GDM1 (cell line): Measurements from ENCODE around the gene CRELD1.
"Not testable (repeated sequence)": the region's sequence is repeated elsewhere in the genome, so short reads cannot be mapped to it uniquely, and the experiment has no call there.

Experiments
- DNase-seq: peaks from one replicate; lab custom pipeline; 2025; lab: John Stamatoyannopoulos, UW

Gene CRELD1

DNA sequence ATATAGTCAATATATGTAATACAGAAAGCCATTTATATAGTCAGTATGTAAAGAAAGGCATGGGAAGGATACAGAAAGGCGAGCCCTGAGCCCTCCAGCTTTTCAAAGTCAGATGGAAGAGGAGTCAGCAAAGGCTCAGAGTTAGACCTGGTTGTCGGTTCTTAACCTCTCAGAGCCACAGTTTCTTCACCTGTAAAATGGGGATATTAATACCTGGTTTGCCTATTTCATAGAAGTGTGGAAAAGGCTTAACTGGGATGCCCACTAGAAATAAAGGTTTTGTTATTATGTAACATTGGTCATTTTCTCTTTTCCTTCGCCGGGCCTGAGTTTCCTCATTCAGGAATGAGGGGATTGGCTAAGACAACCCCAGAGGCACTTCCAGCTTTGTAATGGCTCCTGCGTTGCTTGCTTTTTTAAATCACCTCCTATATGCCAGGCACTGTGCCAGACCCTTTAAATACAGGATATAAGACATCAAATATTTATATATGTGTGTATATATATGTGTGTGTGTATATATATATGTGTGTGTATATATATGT, 2.4 kb downstream of the CRELD1 start:
- DNase-seq: no peak

DNA sequence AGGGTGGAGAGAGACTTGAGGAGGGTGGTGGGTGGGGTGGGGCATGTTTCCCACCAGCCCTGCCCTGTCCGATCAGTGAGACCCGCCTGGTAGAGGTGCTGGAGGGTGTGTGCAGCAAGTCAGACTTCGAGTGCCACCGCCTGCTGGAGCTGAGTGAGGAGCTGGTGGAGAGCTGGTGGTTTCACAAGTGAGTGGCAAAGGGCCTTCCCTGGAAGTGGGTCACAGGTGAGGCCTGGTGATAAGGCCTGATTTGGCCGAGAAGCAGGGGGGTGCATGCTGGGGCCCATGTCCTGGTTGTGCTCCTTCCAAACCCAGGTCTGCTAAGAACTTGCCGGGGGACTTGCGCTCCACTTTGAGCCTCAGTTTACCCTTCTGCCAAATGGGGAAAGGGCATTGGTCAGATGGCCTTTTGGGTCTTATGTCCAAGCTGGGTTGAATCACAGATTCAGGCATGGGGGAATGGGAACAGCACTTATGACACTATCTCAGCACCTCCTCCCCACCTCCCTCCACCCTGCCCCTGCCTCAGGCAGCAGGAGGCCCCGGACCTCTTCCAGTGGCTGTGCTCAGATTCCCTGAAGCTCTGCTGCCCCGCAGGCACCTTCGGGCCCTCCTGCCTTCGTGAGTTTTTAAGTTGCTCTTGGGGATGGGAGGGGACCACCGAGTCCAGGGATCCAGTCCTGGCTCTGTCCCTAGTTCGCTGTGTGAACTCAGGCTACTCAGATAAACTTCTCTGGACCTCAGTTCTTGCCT, 4.0 kb downstream of the CRELD1 start:
- no peak for DNase-seq

DNA sequence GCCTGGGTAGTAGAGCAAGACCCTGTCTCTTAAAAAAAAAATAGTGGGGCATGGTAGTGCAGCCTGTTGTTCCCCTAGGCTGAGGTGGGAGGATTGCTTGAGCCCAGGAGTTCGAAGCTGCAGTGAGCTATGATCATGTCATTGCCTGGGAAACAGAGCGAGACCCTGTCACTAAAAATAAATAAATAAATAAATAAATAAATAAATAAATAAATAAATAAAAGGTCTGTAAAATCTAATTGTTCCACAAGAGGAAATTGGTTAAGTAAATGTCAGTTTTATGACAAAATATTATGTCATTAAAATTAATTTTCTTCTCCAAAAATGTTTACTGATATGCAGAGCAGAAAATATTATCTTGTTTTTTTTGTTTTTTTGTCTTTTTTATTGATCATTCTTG, 5.3 kb downstream of the CRELD1 start:
- DNase-seq: no peak

DNA sequence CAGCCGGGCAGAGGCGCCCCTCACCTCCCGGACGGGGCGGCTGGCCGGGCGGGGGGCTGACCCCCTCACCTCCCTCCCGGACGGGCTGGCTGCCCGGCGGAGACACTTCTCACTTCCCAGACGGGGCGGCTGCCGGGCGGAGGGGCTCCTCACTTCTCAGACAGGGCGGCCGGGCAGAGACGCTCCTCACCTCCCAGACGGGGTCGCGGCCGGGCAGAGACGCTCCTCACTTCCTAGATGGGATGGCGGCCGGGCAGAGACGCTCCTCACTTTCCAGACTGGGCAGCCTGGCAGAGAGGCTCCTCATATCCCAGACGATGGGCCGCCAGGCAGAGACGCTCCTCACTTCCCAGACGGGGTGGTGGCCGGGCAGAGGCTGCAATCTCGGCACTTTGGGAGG, 6.3 kb downstream of the CRELD1 start:
- DNase-seq: not testable (repeated sequence)

DNA sequence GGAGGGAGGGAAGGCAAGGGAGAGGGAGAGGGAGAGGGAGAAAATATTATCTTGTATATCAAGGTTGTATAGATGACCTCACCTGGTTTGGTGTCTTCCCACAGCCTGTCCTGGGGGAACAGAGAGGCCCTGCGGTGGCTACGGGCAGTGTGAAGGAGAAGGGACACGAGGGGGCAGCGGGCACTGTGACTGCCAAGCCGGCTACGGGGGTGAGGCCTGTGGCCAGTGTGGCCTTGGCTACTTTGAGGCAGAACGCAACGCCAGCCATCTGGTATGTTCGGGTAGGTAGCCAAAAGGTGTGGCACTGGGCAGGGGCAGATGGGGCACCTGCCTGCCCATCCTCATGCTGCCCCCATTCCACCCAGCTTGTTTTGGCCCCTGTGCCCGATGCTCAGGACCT, 7.1 kb downstream of the CRELD1 start:
- DNase-seq: no peak

DNA sequence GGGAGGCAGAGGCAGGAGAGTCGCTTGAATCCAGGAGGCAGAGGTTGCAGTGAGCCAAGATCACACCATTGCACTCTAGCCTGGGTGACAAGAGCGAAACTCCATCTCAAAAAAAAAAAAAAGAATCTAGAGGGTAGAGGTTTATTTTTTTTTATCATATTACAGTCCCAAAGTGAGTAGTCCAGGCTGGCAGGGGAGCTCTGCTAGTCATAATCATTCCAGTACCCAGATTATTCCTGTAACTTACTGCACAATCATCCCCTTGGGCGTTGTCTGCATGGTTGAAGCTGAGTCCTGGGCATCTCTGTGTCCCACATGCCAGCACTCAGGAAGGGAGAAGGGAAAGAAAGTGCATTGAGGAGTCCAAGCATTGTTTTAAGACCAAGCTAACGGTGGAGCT, 8.5 kb downstream of the CRELD1 start:
- no peak for DNase-seq

DNA sequence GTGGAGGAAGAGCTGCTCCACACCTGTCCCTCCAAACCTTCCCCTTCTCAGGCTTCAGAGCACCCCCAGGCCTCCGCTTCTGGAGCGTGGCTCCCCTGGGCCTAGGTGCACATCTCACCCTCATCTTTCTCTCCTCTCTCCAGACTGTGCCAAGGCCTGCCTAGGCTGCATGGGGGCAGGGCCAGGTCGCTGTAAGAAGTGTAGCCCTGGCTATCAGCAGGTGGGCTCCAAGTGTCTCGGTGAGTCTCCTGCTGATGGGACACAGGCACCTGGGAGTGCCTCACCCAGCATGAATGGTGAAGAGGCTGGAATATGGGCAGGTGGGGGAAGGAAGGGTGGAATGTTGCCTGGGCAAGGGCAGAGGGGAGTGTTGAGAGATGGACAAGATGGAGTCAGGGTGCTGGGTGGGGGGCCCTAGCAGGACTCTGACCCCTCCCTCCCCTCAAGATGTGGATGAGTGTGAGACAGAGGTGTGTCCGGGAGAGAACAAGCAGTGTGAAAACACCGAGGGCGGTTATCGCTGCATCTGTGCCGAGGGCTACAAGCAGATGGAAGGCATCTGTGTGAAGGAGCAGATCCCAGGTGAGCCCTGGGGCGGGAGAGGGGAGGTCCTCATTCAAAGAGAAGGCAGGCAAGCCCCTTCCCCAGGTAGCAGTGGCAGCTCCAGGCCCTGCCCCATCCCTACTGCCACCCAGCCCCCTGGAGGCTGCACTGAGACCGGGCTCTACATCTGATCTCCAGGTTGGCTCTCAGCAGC, 9.5 kb downstream of the CRELD1 start:
- DNase-seq: no peak

DNA sequence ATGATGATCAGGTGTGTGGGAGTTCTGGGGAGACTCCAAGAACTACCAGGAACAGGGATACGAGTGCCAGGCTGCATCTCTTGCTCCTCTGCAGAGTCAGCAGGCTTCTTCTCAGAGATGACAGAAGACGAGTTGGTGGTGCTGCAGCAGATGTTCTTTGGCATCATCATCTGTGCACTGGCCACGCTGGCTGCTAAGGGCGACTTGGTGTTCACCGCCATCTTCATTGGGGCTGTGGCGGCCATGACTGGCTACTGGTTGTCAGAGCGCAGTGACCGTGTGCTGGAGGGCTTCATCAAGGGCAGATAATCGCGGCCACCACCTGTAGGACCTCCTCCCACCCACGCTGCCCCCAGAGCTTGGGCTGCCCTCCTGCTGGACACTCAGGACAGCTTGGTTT, 10.6 kb downstream of the CRELD1 start:
- no peak for DNase-seq

DNA sequence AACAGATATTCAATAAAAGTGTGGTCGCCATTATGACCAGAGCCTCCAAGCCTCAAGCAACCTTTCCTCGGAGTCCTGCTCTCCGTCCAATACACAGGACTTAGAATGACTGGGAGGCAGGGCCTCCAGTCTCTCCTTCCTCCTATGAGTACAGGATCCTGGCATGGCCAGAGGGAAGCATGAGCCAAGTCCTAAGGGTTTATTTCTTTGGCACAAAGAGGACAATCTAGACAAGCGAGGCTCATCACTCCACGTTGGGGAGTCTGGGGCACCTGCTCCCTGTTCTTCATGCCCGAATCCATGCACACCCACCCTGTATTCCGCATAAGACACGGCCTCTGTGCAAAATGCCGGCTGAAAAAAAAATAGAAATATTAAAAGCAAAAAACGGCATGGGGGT, 11.7 kb downstream of the CRELD1 start:
- no peak for DNase-seq

DNA sequence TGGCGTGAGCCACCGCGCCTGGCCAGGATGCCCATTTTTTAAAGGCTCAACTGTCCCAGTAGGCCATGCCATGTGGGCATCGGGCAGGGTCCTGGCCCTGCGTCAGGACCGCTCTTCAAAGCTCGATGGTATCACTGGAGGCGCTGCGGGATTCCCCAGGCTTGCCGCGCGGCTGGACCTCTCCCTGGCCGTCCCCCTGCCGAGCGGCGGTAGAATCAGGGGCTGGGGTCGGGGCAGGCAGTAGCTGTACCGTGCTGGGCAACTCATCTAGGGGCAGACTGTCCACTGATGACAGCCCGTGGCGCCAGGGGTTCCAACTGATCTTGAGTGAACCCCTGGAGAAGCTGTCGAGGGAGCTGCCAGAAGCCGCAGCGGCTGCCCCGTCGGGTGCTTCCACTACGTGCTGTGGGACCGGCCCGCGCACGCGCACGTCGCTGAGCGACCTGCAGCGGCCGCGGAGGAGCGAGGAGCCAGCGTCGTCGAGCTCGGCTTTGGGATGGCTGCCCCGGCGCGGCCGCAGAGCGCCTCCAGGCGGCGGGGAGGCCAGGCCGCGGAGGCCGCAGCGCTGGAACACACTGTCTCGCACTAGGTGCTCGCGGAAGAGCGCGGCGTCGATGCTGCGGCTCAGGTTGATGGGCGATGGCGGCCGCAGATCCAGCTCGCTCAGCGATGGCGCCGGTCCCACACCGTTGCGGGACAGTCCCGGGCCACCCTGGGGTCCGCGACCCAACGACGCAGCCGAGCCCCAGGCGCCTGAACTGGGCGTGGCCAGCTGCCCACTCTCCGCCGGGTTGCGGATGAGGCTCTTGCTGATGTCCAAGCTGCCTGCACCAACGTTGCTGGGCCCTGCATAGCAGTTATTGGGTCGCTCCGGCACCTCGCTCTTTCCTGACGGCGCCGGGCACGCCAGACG, 12.7 kb downstream of the CRELD1 start:
- no peak for DNase-seq

DNA sequence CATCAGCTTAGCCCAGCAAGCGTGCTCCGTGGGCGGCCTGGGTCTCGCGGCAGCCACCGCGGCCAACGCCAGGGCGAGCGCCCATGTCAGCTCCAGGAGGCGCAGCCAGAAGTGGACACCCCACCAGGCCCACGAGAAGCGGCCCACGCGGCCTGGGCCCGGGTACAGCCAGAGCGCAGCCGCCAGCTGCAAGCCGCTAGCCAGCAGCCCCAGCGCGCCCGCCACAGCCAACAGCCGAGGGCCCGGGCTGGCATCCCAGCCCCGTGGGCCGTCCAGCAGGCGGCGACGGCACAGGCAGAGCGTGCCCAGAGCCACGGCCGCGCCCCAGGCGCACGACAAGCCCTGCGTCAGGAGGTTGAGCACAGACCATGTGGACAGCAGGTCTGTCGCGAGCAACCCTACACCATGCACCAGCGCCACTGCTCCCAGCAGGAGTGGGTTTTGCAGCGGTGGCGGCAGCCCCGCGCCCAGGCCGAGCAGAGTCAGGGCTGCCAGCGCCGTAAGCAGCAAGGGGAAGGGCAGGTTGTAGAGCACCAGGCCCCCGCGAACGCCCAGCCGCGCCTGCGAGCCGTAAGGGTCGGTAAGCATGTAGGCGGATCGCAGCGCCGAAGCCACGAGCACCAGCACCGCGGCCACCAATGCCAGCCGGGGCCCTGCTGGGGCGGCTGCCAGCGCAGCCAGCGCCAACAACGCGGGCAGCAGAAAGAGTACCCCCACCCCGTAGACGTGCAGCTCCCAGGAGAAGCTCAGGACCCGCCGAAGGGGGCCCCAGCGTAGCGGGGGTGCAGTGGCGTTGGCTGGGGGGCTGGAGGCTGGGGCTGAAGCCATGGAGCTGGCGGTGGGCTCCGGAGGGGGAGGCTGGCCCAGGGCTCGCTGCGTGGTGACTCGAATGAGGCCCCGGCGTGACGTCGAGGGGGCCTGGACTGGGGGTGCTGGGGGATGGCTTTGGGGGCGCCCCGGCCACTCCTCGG, 13.7 kb downstream of the CRELD1 start:
- no peak for DNase-seq

DNA sequence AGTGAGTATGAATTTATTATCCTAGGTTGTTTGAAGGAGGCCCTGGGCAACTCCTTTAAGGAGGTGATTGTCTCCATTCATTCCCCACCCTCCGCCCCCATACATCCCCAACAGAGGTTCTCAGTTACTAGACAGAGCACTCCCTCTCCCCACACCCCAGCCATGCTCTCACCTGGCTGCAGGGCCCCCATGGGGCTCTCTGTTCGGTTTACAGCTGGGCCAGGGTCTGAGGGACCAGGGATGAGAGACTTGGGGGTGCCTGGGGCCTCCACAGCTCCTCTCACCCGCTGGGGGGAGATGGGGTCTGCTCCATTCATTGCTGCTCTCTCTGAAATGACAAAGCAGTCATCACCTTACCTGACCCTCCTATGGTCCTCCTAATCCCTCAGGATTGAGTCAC, 15.0 kb downstream of the CRELD1 start:
- no peak for DNase-seq

DNA sequence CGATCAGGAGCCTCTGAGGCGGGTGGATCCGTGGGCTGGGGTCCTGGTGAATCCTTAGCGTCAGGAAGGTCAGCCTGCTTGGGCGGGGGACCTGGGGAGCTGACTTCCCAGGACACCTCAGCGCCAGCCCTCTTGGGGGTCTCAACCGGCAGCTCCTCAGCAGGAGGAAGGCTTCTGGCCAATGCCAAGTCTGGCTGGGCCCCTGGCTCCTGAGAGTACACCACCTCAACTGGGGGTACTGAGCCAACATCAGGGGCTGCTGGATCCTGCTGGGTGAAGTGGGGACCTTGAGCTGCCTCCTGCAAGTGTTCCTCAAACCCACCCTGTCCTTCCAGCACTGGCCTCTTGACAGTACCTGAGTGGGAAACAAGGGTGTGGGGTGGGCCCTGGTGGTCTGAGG, 15.5 kb downstream of the CRELD1 start:
- no peak for DNase-seq

DNA sequence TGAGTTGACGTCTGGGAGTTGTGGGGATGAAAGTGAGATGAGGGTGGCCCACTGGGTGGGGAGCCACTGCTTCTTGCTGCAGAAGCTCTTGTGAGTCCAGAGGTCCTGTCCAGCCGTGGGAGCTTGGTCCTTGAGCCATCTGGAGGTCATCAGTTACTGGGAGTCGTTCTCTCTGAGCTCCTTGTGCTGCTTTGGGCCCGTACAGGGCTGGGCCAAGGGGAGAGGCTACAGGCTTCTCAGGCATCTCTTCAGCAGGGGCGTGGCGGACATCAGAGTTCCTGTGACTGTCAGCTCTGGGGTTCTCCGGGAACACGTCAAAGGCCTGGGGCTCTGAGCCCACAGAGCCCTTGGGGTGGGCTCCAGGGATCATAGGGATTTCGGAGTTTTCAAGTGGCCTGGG, 16.0 kb downstream of the CRELD1 start:
- no peak for DNase-seq

DNA sequence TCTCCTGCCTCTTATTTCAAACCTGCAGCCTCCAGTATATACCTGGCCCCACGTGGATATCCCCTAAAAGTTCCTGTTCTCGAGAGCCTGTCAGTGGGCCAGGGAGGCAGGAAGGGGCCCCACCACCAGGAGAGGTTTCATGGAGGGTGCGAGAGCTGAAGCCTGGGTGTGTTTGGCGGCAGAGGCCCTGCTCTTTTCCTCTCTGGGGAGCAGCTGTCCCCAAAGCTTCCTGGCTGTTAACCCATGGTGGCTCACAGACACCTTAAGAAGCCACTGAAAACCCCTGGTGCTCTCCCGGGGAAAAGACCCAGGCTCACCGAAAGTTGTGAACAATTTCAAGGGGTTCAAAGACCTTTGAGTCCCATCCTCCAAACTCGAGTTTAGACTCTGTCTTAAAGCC, 17.5 kb downstream of the CRELD1 start:
- peak; percentile 23 for DNase-seq

DNA sequence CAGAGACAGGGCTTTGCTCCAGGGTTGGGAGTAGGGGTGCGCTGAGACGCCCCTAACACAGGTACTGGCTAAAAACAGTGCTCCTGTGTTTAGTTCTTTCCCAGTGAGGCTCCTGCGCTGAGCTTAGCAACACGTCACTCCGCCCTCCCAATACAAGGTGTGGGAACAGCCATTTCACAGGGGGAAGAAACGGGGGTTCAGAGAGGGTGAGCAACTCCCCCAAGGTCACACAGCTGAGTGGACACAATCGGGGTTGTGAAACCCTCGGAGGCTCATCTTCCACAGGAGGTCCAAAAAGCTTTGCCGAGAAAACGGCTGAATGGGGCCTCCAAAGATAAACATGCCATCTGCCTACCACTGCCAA, 17.9 kb downstream of the CRELD1 start:
- DNase-seq: no peak

DNA sequence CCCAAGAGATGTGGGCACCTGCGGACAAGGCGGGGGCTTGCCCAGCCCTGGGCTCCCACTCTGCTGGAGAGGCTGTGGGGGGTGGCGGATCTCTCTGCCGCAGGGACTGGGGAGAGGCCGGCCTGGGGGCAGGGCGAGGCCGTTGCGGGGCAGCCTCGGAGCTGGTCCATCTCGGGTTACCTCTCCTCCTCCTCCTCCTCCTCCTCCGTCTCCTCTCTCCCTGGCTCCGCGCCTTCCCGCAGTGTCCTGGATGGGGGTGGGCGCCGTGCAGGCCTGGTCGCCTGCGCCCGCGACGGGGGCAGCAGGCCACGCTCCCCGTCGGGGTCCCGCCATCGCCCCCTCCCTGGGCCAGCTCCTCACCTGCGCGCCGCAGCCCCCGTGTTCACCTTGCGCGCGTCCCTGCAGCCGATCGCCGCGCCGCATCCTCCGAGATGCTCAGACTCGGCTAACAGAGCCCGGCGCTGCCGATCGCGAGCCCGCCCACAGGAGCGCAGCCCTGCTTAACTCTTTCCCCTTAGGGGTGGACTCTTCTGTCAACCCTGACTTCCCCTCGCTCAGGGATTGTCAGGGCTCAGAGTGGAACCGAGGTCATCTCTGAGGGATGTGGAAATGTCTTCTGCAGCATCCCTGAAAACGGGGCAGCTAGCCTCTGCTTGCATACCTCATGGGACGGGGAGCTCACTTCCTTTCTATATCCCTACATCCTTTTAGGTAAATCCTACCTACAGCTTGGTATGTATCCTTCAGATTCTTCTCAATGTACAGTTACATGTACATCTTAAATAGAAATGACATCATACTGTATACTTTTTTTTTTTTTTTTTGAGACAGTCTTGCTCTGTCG, 18.6 kb downstream of the CRELD1 start, which contains the start of gene PRRT3:
TSS of gene PRRT3 (minus strand) at position 447 of the 844 bp plus-strand sequence. CDS start 2,293 bp downstream, outside the sequence.
- peak; percentile 49 for DNase-seq

DNA sequence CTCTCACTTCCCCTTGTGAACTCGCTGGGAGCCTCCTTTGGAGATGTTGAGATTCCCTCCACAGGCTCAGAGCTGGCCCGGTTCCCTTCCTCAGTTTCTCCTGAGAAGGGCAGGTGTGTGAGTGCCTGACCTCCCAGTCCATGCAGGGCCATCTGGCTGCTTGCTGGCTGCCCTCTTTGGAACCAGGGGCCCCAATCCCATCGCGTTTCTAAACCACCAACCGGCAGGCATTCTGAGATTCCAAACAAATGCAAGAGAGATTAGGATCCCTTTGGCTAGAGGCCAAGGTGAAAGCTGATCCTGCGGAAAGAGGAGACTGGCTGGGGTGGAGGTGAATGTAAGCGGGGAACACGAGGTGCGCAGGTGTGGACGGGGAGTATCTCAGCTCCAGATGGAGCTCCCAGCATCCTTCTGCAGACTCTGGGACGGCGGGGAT, 21.5 kb downstream of the CRELD1 start:
- DNase-seq: no peak

DNA sequence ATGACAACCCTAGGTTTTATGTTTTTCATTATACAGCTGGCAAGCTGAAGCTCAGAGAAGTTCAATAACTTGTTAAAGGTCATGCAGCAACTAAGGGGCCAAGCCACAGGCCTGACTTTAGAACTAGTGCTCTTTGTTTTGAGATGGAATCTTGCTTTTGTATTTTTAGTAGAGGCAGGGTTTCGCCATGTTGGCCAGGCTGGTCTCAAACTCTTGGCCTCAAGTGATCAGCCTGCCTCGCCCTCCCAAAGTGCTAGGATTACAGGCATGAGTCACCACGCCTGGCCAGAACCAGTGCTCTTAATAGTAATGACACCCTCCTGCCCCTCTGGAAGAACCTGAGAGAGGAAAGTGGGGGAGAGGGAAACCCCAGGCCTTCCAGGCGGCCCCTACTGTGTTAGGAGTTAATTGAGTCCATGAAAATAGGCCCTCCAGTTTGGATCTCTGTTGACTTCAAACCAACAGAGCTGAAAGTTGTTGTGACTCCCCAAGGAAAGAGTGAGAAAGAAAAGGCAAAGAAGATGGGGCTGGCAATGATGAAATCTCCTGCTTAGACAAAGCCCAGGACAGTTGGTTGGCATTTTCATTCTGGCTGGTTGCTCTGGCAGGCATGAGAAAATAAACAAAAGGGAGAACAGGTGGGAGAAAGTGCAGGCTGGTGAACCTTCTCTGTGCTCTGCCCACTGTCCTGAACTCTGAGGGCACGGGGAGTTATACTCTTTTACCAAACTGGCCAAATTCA, 22.1 kb downstream of the CRELD1 start:
- no peak for DNase-seq
